ENCODE data around the gene HACD2. TPM values are rescaled to one million over a fixed set of nuclear protein-coding genes. Genes with fewer than 3 reads are reported as not detected.

HACD2 gene
- polyA plus RNA-seq, 1 donor from 2014 or later: 23.9 TPM

- Mint-ChIP-seq H3K4me1 (no peaks in the 10 kb centered on the region), H3K4me3 (no peak overlapping the region), H3K9me3 (peaks cover 0 to 2% (median 0%) of the 10 kb centered on the region in 3 donors), H3K36me3 (no peaks in the 10 kb centered on the region), H3K27me3 (peaks cover 15% of the 10 kb centered on the region), H3K27ac (no peak overlapping the region)
Observed at GRCh38 chr3:123479891-123480290, 105.0 kb downstream of the HACD2 start.

- Mint-ChIP-seq H3K27ac (no peak overlapping the region), H3K9me3 (peaks cover 0 to 2% (median 0%) of the 10 kb centered on the region in 3 donors), H3K4me1 (no peaks in the 10 kb centered on the region), H3K4me3 (no peak overlapping the region), H3K36me3 (peaks cover 2% of the 10 kb centered on the region), H3K27me3 (peaks cover 16% of the 10 kb centered on the region)
Observed at GRCh38 chr3:123478314-123478713, 106.5 kb downstream of the HACD2 start.

GRCh38 chr3:123476967-123477750 lies 107.7 kb downstream of the HACD2 start:
- H3K36me3 Mint-ChIP-seq: peaks cover 2% of the 10 kb centered on the region
- H3K4me3 Mint-ChIP-seq: no peak overlapping the region
- peaks cover 0 to 2% (median 0%) of the 10 kb centered on the region in 3 donors for H3K9me3 Mint-ChIP-seq
- H3K27ac Mint-ChIP-seq: no peak overlapping the region
- H3K27me3 Mint-ChIP-seq: peaks cover 16% of the 10 kb centered on the region
- H3K4me1 Mint-ChIP-seq: no peaks in the 10 kb centered on the region

- Mint-ChIP-seq H3K4me3 (no peak overlapping the region), H3K36me3 (peaks cover 4% of the 10 kb centered on the region), H3K27me3 (peaks cover 14% of the 10 kb centered on the region), H3K4me1 (no peaks in the 10 kb centered on the region), H3K27ac (no peak overlapping the region), H3K9me3 (peaks cover 0 to 2% (median 0%) of the 10 kb centered on the region in 3 donors)
Observed at GRCh38 chr3:123475786-123476185, 109.1 kb downstream of the HACD2 start.

GRCh38 chr3:123471106-123471505 lies 113.7 kb downstream of the HACD2 start:
- no peak overlapping the region for H3K4me3 Mint-ChIP-seq
- no peak overlapping the region for H3K27ac Mint-ChIP-seq
- no peaks in the 10 kb centered on the region for H3K9me3 Mint-ChIP-seq
- H3K36me3 Mint-ChIP-seq: peaks cover 4% of the 10 kb centered on the region
- peaks cover 15% of the 10 kb centered on the region for H3K27me3 Mint-ChIP-seq
- no peaks in the 10 kb centered on the region for H3K4me1 Mint-ChIP-seq

- no peak overlapping the region for H3K27ac Mint-ChIP-seq
- H3K27me3 Mint-ChIP-seq: peaks cover 13% of the 10 kb centered on the region
- H3K4me3 Mint-ChIP-seq: no peak overlapping the region
- no peaks in the 10 kb centered on the region for H3K4me1 Mint-ChIP-seq
- no peaks in the 10 kb centered on the region for H3K9me3 Mint-ChIP-seq
- peaks cover 4% of the 10 kb centered on the region for H3K36me3 Mint-ChIP-seq
Observed at GRCh38 chr3:123469323-123469995, 115.4 kb downstream of the HACD2 start.

- H3K27ac Mint-ChIP-seq: no peak overlapping the region
- no peaks in the 10 kb centered on the region for H3K4me1 Mint-ChIP-seq
- peaks cover 0 to 2% (median 0%) of the 10 kb centered on the region in 3 donors for H3K9me3 Mint-ChIP-seq
Observed at GRCh38 chr3:123467046-123467445, 117.8 kb downstream of the HACD2 start.

GRCh38 chr3:123464211-123464610 lies 120.6 kb downstream of the HACD2 start:
- no peak overlapping the region for H3K27ac Mint-ChIP-seq
- H3K9me3 Mint-ChIP-seq: peaks cover 0 to 2% (median 0%) of the 10 kb centered on the region in 3 donors
- peaks cover 13% of the 10 kb centered on the region for H3K27me3 Mint-ChIP-seq
- no peaks in the 10 kb centered on the region for H3K4me1 Mint-ChIP-seq
- H3K36me3 Mint-ChIP-seq: no peaks in the 10 kb centered on the region
- H3K4me3 Mint-ChIP-seq: no peak overlapping the region

More at GRCh38 chr3:123467046-123467445, 117.8 kb downstream of the HACD2 start:
- peaks cover 3% of the 10 kb centered on the region for H3K36me3 Mint-ChIP-seq
- H3K4me3 Mint-ChIP-seq: no peak overlapping the region
- H3K27me3 Mint-ChIP-seq: peaks cover 12% of the 10 kb centered on the region

- Mint-ChIP-seq H3K36me3 (no peaks in the 10 kb centered on the region), H3K27me3 (peaks cover 6% of the 10 kb centered on the region), H3K4me1 (no peaks in the 10 kb centered on the region), H3K4me3 (no peak overlapping the region), H3K27ac (no peak overlapping the region), H3K9me3 (peaks cover 0 to 4% (median 0%) of the 10 kb centered on the region in 3 donors)
Observed at GRCh38 chr3:123459862-123460261, 125.0 kb downstream of the HACD2 start.

GRCh38 chr3:123458255-123458654 lies 126.6 kb downstream of the HACD2 start:
- Mint-ChIP-seq H3K27ac (no peak overlapping the region), H3K27me3 (peaks cover 14% of the 10 kb centered on the region), H3K4me1 (no peaks in the 10 kb centered on the region), H3K9me3 (peaks cover 0 to 2% (median 0%) of the 10 kb centered on the region in 3 donors), H3K36me3 (no peaks in the 10 kb centered on the region), H3K4me3 (no peak overlapping the region)

GRCh38 chr3:123457841-123458240 lies 127.0 kb downstream of the HACD2 start:
- peaks cover 14% of the 10 kb centered on the region for H3K27me3 Mint-ChIP-seq
- H3K4me3 Mint-ChIP-seq: no peak overlapping the region
- no peaks in the 10 kb centered on the region for H3K4me1 Mint-ChIP-seq
- H3K27ac Mint-ChIP-seq: no peak overlapping the region
- no peaks in the 10 kb centered on the region for H3K36me3 Mint-ChIP-seq
- H3K9me3 Mint-ChIP-seq: peaks cover 0 to 2% (median 0%) of the 10 kb centered on the region in 3 donors

GRCh38 chr3:123453675-123454074 lies 131.2 kb downstream of the HACD2 start:
- Mint-ChIP-seq H3K36me3 (no peaks in the 10 kb centered on the region), H3K4me3 (no peak overlapping the region), H3K9me3 (no peaks in the 10 kb centered on the region), H3K4me1 (no peaks in the 10 kb centered on the region), H3K27me3 (peaks cover 20% of the 10 kb centered on the region), H3K27ac (no peak overlapping the region)

- Mint-ChIP-seq H3K4me3 (peak overlapping the region in 3 of 4 donors; percentile 36 to 63 (median 61)), H3K27me3 (peaks cover 28% of the 10 kb centered on the region), H3K27ac (no peak overlapping the region), H3K9me3 (no peaks in the 10 kb centered on the region), H3K36me3 (no peaks in the 10 kb centered on the region), H3K4me1 (peaks cover 1 to 5% (median 1%) of the 10 kb centered on the region in 3 donors)
Observed at GRCh38 chr3:123451186-123451585, 133.7 kb downstream of the HACD2 start.

- H3K36me3 Mint-ChIP-seq: no peaks in the 10 kb centered on the region
- H3K27me3 Mint-ChIP-seq: peaks cover 36% of the 10 kb centered on the region
- H3K4me3 Mint-ChIP-seq: peak overlapping the region; percentile 28 to 78 (median 54)
- peak overlapping the region in 1 of 3 donors; percentile 54 for H3K27ac Mint-ChIP-seq
- H3K9me3 Mint-ChIP-seq: no peaks in the 10 kb centered on the region
- H3K4me1 Mint-ChIP-seq: peaks cover 1 to 5% (median 3%) of the 10 kb centered on the region in 3 donors
Observed at GRCh38 chr3:123449997-123450604, 134.8 kb downstream of the HACD2 start.
